Measurements from ENCODE around the gene NKX1-2.

DNA sequence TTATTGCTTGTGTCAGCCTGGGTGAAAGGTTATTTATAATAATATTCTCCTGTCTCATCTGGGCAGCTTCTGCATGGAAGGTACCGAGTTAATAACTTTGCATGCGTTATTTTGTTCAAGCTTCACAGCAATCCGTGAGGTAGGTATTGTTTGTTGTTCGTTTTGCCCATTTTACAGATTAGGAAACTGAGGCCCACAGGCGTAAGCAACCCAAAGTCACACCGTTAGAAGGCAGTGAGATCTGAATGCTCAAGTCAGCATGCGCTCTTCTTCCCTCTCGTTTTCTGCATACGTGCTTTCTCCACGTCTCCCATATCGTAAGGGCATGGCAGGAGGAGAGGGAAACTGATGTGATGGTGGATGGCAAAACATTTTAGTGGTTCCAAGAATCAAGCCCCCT, 45.9 kb upstream of the NKX1-2 start:
- TF ChIP-seq YY1 (IDR thresholded peaks at IDR 0.05; ENCODE audit: insufficient read depth, insufficient read length) (no peak), SUZ12 (IDR thresholded peaks at IDR 0.05; ENCODE audit: extremely low read depth, insufficient read depth, insufficient read length) (no peak), ZNF274 (IDR thresholded peaks at IDR 0.05; ENCODE audit: low read depth, low read length) (no peak)
